ENCODE results near the gene MIPOL1. TPM values are rescaled to one million over a fixed set of nuclear protein-coding genes. Genes with fewer than 3 reads are reported as not detected.

The MIPOL1 gene
- total RNA-seq, 1 donor from 2014 or later, result not detected

GRCh38 chr14:37406095-37406494, 208.4 kb downstream of the MIPOL1 start:
- H3K4me1 Mint-ChIP-seq (ENCODE audit: low read depth), result no peaks in the 10 kb centered on the region
- H3K27ac Mint-ChIP-seq, result no peak overlapping the region
- no peaks in the 10 kb centered on the region for H3K36me3 Mint-ChIP-seq (ENCODE audit: low read depth)
- H3K9me3 Mint-ChIP-seq, result peaks cover 3% of the 10 kb centered on the region
- DNase-seq (ENCODE audit: low spot score), result no peak
- H3K4me3 Mint-ChIP-seq (ENCODE audit: low read depth), result no peak overlapping the region
- no peaks in the 10 kb centered on the region for H3K27me3 Mint-ChIP-seq (ENCODE audit: low read depth)
- intact Hi-C loops (cut with micrococcal nuclease), result no loop called here

GRCh38 chr14:37411079-37411735, 213.5 kb downstream of the MIPOL1 start:
- Mint-ChIP-seq H3K36me3 (ENCODE audit: low read depth) (no peaks in the 10 kb centered on the region), H3K4me1 (ENCODE audit: low read depth) (no peaks in the 10 kb centered on the region), H3K9me3 (peaks cover 9% of the 10 kb centered on the region), H3K27me3 (ENCODE audit: low read depth) (no peaks in the 10 kb centered on the region), H3K27ac (no peak overlapping the region), H3K4me3 (ENCODE audit: low read depth) (no peak overlapping the region)
- intact Hi-C loops (cut with micrococcal nuclease), result no loop called here
- no peak for DNase-seq (ENCODE audit: low spot score)

- Mint-ChIP-seq H3K27ac (no peak overlapping the region), H3K36me3 (ENCODE audit: low read depth) (no peaks in the 10 kb centered on the region), H3K27me3 (ENCODE audit: low read depth) (no peaks in the 10 kb centered on the region), H3K4me3 (ENCODE audit: low read depth) (no peak overlapping the region), H3K9me3 (peaks cover 13% of the 10 kb centered on the region), H3K4me1 (ENCODE audit: low read depth) (no peaks in the 10 kb centered on the region)
- DNase-seq (ENCODE audit: low spot score), result no peak
- intact Hi-C loops (cut with micrococcal nuclease), result no loop called here
These were observed 215.3 kb downstream of the MIPOL1 start for GRCh38 chr14:37413050-37413449.

GRCh38 chr14:37413504-37414003, 215.8 kb downstream of the MIPOL1 start:
- Mint-ChIP-seq H3K4me3 (ENCODE audit: low read depth) (no peak overlapping the region), H3K4me1 (ENCODE audit: low read depth) (no peaks in the 10 kb centered on the region), H3K27me3 (ENCODE audit: low read depth) (no peaks in the 10 kb centered on the region), H3K36me3 (ENCODE audit: low read depth) (no peaks in the 10 kb centered on the region), H3K27ac (no peak overlapping the region), H3K9me3 (peaks cover 13% of the 10 kb centered on the region)
- no peak for DNase-seq (ENCODE audit: low spot score)
- intact Hi-C loops (cut with micrococcal nuclease), result no loop called here

GRCh38 chr14:37416264-37416663, 218.5 kb downstream of the MIPOL1 start:
- Mint-ChIP-seq H3K27me3 (ENCODE audit: low read depth) (no peaks in the 10 kb centered on the region), H3K9me3 (peaks cover 10% of the 10 kb centered on the region), H3K4me3 (ENCODE audit: low read depth) (no peak overlapping the region), H3K36me3 (ENCODE audit: low read depth) (no peaks in the 10 kb centered on the region), H3K27ac (no peak overlapping the region), H3K4me1 (ENCODE audit: low read depth) (no peaks in the 10 kb centered on the region)
- no peak for DNase-seq (ENCODE audit: low spot score)
- intact Hi-C loops (cut with micrococcal nuclease), result no loop called here

- H3K9me3 Mint-ChIP-seq, result peaks cover 10% of the 10 kb centered on the region
- no peaks in the 10 kb centered on the region for H3K27me3 Mint-ChIP-seq (ENCODE audit: low read depth)
- DNase-seq (ENCODE audit: low spot score), result no peak
- H3K4me3 Mint-ChIP-seq (ENCODE audit: low read depth), result no peak overlapping the region
- H3K4me1 Mint-ChIP-seq (ENCODE audit: low read depth), result no peaks in the 10 kb centered on the region
- no peak overlapping the region for H3K27ac Mint-ChIP-seq
- H3K36me3 Mint-ChIP-seq (ENCODE audit: low read depth), result no peaks in the 10 kb centered on the region
- intact Hi-C loops (cut with micrococcal nuclease), result no loop called here
These were observed 219.4 kb downstream of the MIPOL1 start for GRCh38 chr14:37417151-37417550.

GRCh38 chr14:37417833-37418232, 220.1 kb downstream of the MIPOL1 start:
- Mint-ChIP-seq H3K36me3 (ENCODE audit: low read depth) (no peaks in the 10 kb centered on the region), H3K27me3 (ENCODE audit: low read depth) (no peaks in the 10 kb centered on the region), H3K4me1 (ENCODE audit: low read depth) (no peaks in the 10 kb centered on the region), H3K4me3 (ENCODE audit: low read depth) (no peak overlapping the region), H3K9me3 (peaks cover 10% of the 10 kb centered on the region), H3K27ac (no peak overlapping the region)
- intact Hi-C loops (cut with micrococcal nuclease), result no loop called here
- DNase-seq (ENCODE audit: low spot score), result no peak

- Mint-ChIP-seq H3K27me3 (ENCODE audit: low read depth) (no peaks in the 10 kb centered on the region), H3K27ac (no peak overlapping the region), H3K4me3 (ENCODE audit: low read depth) (no peak overlapping the region), H3K36me3 (ENCODE audit: low read depth) (no peaks in the 10 kb centered on the region), H3K4me1 (ENCODE audit: low read depth) (no peaks in the 10 kb centered on the region), H3K9me3 (peaks cover 6% of the 10 kb centered on the region)
- DNase-seq (ENCODE audit: low spot score), result no peak
- intact Hi-C loops (cut with micrococcal nuclease), result no loop called here
These were observed 222.9 kb downstream of the MIPOL1 start for GRCh38 chr14:37420622-37421021.

GRCh38 chr14:37422319-37422718, 224.6 kb downstream of the MIPOL1 start:
- peaks cover 5% of the 10 kb centered on the region for H3K9me3 Mint-ChIP-seq
- intact Hi-C loops (cut with micrococcal nuclease), result no loop called here
- H3K4me1 Mint-ChIP-seq (ENCODE audit: low read depth), result no peaks in the 10 kb centered on the region
- DNase-seq (ENCODE audit: low spot score), result no peak
- H3K27me3 Mint-ChIP-seq (ENCODE audit: low read depth), result no peaks in the 10 kb centered on the region
- H3K27ac Mint-ChIP-seq, result no peak overlapping the region
- H3K4me3 Mint-ChIP-seq (ENCODE audit: low read depth), result no peak overlapping the region
- no peaks in the 10 kb centered on the region for H3K36me3 Mint-ChIP-seq (ENCODE audit: low read depth)

GRCh38 chr14:37422748-37423147, 225.0 kb downstream of the MIPOL1 start:
- Mint-ChIP-seq H3K27ac (no peak overlapping the region), H3K4me1 (ENCODE audit: low read depth) (no peaks in the 10 kb centered on the region), H3K27me3 (ENCODE audit: low read depth) (no peaks in the 10 kb centered on the region), H3K9me3 (peaks cover 5% of the 10 kb centered on the region), H3K4me3 (ENCODE audit: low read depth) (no peak overlapping the region), H3K36me3 (ENCODE audit: low read depth) (no peaks in the 10 kb centered on the region)
- DNase-seq (ENCODE audit: low spot score), result no peak
- intact Hi-C loops (cut with micrococcal nuclease), result no loop called here

GRCh38 chr14:37428954-37429353, 231.2 kb downstream of the MIPOL1 start:
- intact Hi-C loops (cut with micrococcal nuclease), result no loop called here
- Mint-ChIP-seq H3K36me3 (ENCODE audit: low read depth) (no peaks in the 10 kb centered on the region), H3K4me1 (ENCODE audit: low read depth) (no peaks in the 10 kb centered on the region), H3K27ac (no peak overlapping the region), H3K27me3 (ENCODE audit: low read depth) (no peaks in the 10 kb centered on the region), H3K4me3 (ENCODE audit: low read depth) (no peak overlapping the region), H3K9me3 (peaks cover 16% of the 10 kb centered on the region)
- no peak for DNase-seq (ENCODE audit: low spot score)

GRCh38 chr14:37429618-37430017, 231.9 kb downstream of the MIPOL1 start:
- Mint-ChIP-seq H3K4me3 (ENCODE audit: low read depth) (no peak overlapping the region), H3K27me3 (ENCODE audit: low read depth) (no peaks in the 10 kb centered on the region), H3K36me3 (ENCODE audit: low read depth) (no peaks in the 10 kb centered on the region), H3K27ac (no peak overlapping the region), H3K9me3 (peaks cover 23% of the 10 kb centered on the region), H3K4me1 (ENCODE audit: low read depth) (no peaks in the 10 kb centered on the region)
- intact Hi-C loops (cut with micrococcal nuclease), result no loop called here
- DNase-seq (ENCODE audit: low spot score), result no peak

GRCh38 chr14:37434867-37435266, 237.1 kb downstream of the MIPOL1 start:
- Mint-ChIP-seq H3K27ac (no peak overlapping the region), H3K9me3 (peaks cover 30% of the 10 kb centered on the region), H3K36me3 (ENCODE audit: low read depth) (no peaks in the 10 kb centered on the region), H3K27me3 (ENCODE audit: low read depth) (no peaks in the 10 kb centered on the region), H3K4me1 (ENCODE audit: low read depth) (no peaks in the 10 kb centered on the region), H3K4me3 (ENCODE audit: low read depth) (no peak overlapping the region)
- intact Hi-C loops (cut with micrococcal nuclease), result no loop called here
- no peak for DNase-seq (ENCODE audit: low spot score)

GRCh38 chr14:37436519-37436918, 238.8 kb downstream of the MIPOL1 start:
- H3K4me3 Mint-ChIP-seq (ENCODE audit: low read depth), result no peak overlapping the region
- DNase-seq (ENCODE audit: low spot score), result no peak
- peaks cover 44% of the 10 kb centered on the region for H3K9me3 Mint-ChIP-seq
- no peak overlapping the region for H3K27ac Mint-ChIP-seq
- no peaks in the 10 kb centered on the region for H3K36me3 Mint-ChIP-seq (ENCODE audit: low read depth)
- intact Hi-C loops (cut with micrococcal nuclease), result no loop called here
- no peaks in the 10 kb centered on the region for H3K4me1 Mint-ChIP-seq (ENCODE audit: low read depth)
- no peaks in the 10 kb centered on the region for H3K27me3 Mint-ChIP-seq (ENCODE audit: low read depth)

Data from activated T-helper 2 cell treated with anti-CD3 and anti-CD28 coated beads, Interferon-gamma antibody, Interleukin-2, Interleukin-4, amounts not matched to agents 10 μg/mL and 5 μg/mL and 100 μg/mL, durations not matched to agents 14 hours and 24 hours and 36 hours (primary cell).